ENCODE data around the gene COQ5. TPM values are rescaled to one million over a fixed set of nuclear protein-coding genes. Genes with fewer than 3 reads are reported as not detected.

COQ5 gene
- total and polyA plus RNA-seq, 2 of the 4 experiments (the other 2 are of a cell fraction): 21.6 to 25.1 TPM

GRCh38 chr12:120515496-120515895, 13.5 kb downstream of the COQ5 start:
- no peak overlapping the region for H2BK120ac ChIP-seq (ENCODE audit: low read depth, low read length)
- 86% methylated on average over 1 of the region's 2 CpGs; no CpG with 5 or more reads in 1 of the 2 experiments for WGBS, 2 experiments (ENCODE audit: extremely low coverage in 2 of 2, insufficient read length in 1 of 2)
- H3K56ac ChIP-seq (ENCODE audit: extremely low read depth, insufficient read depth, low read length): no peak overlapping the region
- no peak overlapping the region for H3K4me3 ChIP-seq (ENCODE audit: insufficient read depth, low read depth, low read length)
- no peaks in the 10 kb centered on the region for H3K9me3 ChIP-seq (ENCODE audit: control insufficient read depth, insufficient read depth, low read length)
- no peak overlapping the region for H2BK15ac ChIP-seq (ENCODE audit: low read depth, low read length)
- no peak overlapping the region for H3K9ac ChIP-seq (ENCODE audit: low read depth, low read length)
- no peak overlapping the region for H4K8ac ChIP-seq (ENCODE audit: low read depth in 2 of 2, low read length in 2 of 2)
- no peaks in the 10 kb centered on the region for H3K27me3 ChIP-seq (ENCODE audit: control insufficient read depth, insufficient read depth, low read length)
- no peak overlapping the region for H2BK20ac ChIP-seq (ENCODE audit: low read depth, low read length)
- H2AK9ac ChIP-seq (replicated peaks; ENCODE audit: low read depth, low read length, poor library complexity): no peak overlapping the region
- intact Hi-C loops (cut with micrococcal nuclease): no loop called here
- no peaks in the 10 kb centered on the region for H4K20me1 ChIP-seq (ENCODE audit: insufficient read depth, low read length)
- no peak overlapping the region for H2BK5ac ChIP-seq (ENCODE audit: low read depth, low read length, poor library complexity, severe bottlenecking)
- no peak overlapping the region for H3K4me2 ChIP-seq (ENCODE audit: low read depth, low read length)
- in situ Hi-C loops (cut with MboI; ENCODE audit: low sequenced_read_pairs): no loop called here
- H4K5ac ChIP-seq (ENCODE audit: low read depth, low read length): no peak overlapping the region
- no peak overlapping the region for H3K23ac ChIP-seq (ENCODE audit: low read depth, low read length)
- H3K18ac ChIP-seq (ENCODE audit: low read depth, low read length): no peak overlapping the region
- no peak overlapping the region for H3K27ac ChIP-seq (ENCODE audit: insufficient read depth, low read length)
- no peak for DNase-seq
- no peaks in the 10 kb centered on the region for H3K4me1 ChIP-seq (ENCODE audit: control insufficient read depth, insufficient read depth, low read length)
- no peak overlapping the region for H3K14ac ChIP-seq (replicated peaks; ENCODE audit: low read depth, low read length)
- no peak overlapping the region for H3K4ac ChIP-seq (ENCODE audit: low read depth, low read length)
- ChIA-PET CTCF (no interaction called here), POLR2A (ENCODE audit: unreplicated experiment) (no interaction called here)
- no TSS peak for BruUV-seq (replicated peaks)
- no peak overlapping the region for H2AK5ac ChIP-seq (ENCODE audit: low read depth, low read length)
- H3K9me1 ChIP-seq (ENCODE audit: insufficient read depth, low read length): no peaks in the 10 kb centered on the region
- TF ChIP-seq CHD1 (IDR thresholded peaks at IDR 0.05; ENCODE audit: low read depth, low read length): no peak
- TF ChIP-seq BHLHE40 (IDR thresholded peaks at IDR 0.05; ENCODE audit: low read depth, low read length): no peak
- TF ChIP-seq RAD21 (IDR thresholded peaks at IDR 0.05; ENCODE audit: low read length): no peak
- no peak for TF ChIP-seq CEBPB (IDR thresholded peaks at IDR 0.05; ENCODE audit: low read depth, low read length)
- no peak for TF ChIP-seq USF2 (IDR thresholded peaks at IDR 0.05; ENCODE audit: low read depth, low read length)
- no peak for TF ChIP-seq RFX5 (IDR thresholded peaks at IDR 0.05; ENCODE audit: low read depth, low read length)
- no peak for TF ChIP-seq SMC3 (IDR thresholded peaks at IDR 0.05; ENCODE audit: low read depth, low read length)
- TF ChIP-seq RCOR1 (IDR thresholded peaks at IDR 0.05; ENCODE audit: insufficient replicate concordance, low read length): no peak
- TF ChIP-seq CTCF (conservative IDR thresholded peaks at IDR 0.05; ENCODE audit: low read depth, low read length): no peak
- no peak for TF ChIP-seq ELK1 (IDR thresholded peaks at IDR 0.05; ENCODE audit: borderline replicate concordance, low read depth, low read length)
- no peak for TF ChIP-seq NFE2L2 (IDR thresholded peaks at IDR 0.05; ENCODE audit: low read depth, low read length)
- TF ChIP-seq MAFK (IDR thresholded peaks at IDR 0.05; ENCODE audit: low read depth, low read length): no peak
- H4K91ac ChIP-seq (ENCODE audit: insufficient read depth, low read depth, low read length): no peak overlapping the region
- no peak overlapping the region for H2AFZ ChIP-seq (replicated peaks; ENCODE audit: low read length, poor library complexity)
- dilution Hi-C loops (cut with HindIII; ENCODE audit: low sequenced_read_pairs, unreplicated experiment): no loop called here
- H3K36me3 ChIP-seq (ENCODE audit: control insufficient read depth, insufficient read depth, low read length): peaks cover 25% of the 10 kb centered on the region
- H3K79me1 ChIP-seq (ENCODE audit: low read depth in 1 of 2, low read length in 2 of 2): no peaks in the 10 kb centered on the region
- ATAC-seq (ENCODE audit: low read depth): no peak
